GM13977 (cell line): ENCODE results near the gene GFRA4.

Experiments
- DNase-seq: peaks from one replicate; pipeline ENCODE4 v3.0.0; 2012; ENCODE audit warnings: low spot score
- in situ Hi-C: fragments of 300-500 bp; cut with MboI; formaldehyde crosslinking; loops from one replicate; pipeline ENCODE4 v1.12.0; 2022; ENCODE audit warnings: low sequenced_read_pairs, low pct_unique_long_range_greater_than_20kb, mixed read lengths, inconsistent platforms; ENCODE audit not compliant: unreplicated experiment
- TF ChIP-seq, protein P1 (sequence below): IDR thresholded peaks from 2 replicates; pipeline ENCODE4 v1.5.1; 2012; ENCODE audit warnings: mild to moderate bottlenecking, control low read depth; ENCODE audit not compliant: insufficient read depth; ENCODE audit errors: extremely low read depth, missing control alignments

GFRA4 gene, protein sequence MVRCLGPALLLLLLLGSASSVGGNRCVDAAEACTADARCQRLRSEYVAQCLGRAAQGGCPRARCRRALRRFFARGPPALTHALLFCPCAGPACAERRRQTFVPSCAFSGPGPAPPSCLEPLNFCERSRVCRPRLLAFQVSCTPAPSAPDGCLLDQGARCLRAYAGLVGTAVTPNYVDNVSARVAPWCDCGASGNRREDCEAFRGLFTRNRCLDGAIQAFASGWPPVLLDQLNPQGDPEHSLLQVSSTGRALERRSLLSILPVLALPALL

GRCh38 chr20:3663031-3663701 lies at the start of gene GFRA4:
TSS of gene GFRA4 (minus strand) at chr20:3663399. CDS start at chr20:3663399, 0 bp downstream.
- in situ Hi-C loops, result no loop called here
- TF ChIP-seq, protein P1, sequence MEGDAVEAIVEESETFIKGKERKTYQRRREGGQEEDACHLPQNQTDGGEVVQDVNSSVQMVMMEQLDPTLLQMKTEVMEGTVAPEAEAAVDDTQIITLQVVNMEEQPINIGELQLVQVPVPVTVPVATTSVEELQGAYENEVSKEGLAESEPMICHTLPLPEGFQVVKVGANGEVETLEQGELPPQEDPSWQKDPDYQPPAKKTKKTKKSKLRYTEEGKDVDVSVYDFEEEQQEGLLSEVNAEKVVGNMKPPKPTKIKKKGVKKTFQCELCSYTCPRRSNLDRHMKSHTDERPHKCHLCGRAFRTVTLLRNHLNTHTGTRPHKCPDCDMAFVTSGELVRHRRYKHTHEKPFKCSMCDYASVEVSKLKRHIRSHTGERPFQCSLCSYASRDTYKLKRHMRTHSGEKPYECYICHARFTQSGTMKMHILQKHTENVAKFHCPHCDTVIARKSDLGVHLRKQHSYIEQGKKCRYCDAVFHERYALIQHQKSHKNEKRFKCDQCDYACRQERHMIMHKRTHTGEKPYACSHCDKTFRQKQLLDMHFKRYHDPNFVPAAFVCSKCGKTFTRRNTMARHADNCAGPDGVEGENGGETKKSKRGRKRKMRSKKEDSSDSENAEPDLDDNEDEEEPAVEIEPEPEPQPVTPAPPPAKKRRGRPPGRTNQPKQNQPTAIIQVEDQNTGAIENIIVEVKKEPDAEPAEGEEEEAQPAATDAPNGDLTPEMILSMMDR, result no peak
- DNase-seq, result no peak

DNA sequence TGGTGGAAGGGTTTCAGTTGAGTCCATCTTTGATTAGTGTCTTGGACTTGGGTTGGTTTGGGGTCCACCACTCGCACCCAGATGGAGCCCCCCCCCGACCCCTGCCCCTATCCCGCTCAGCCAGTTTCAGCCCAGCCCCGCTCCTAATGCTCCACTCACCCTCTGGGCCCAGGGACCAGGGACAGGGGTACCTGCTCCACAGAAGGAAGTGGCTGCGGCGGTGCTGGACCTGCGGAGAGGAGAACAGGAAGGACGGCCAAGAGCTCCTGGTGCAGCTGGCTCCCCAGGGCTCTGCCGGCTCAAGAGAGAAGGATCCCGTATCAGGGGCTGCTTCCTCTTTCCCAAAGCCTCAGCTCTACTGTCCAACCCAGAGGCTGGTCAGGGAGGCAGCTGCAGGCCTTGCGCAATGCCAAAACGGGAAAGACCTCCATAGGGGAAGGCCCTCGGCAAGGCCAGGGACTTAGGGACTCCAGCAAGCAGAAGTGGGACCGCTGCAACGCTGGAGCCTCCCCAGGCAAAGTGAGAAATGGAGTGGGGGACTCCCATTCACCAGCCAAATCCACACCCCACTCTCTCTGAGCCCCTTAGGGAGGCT lies 49.2 kb upstream of the GFRA4 start, which contains the start of gene SIGLEC1:
SIGLEC1 (minus strand) TSS at position 322 of the 595 bp plus-strand sequence. CDS start 5,472 bp downstream, outside the sequence.
- DNase-seq, result no peak
- in situ Hi-C loops, result no loop called here

DNA sequence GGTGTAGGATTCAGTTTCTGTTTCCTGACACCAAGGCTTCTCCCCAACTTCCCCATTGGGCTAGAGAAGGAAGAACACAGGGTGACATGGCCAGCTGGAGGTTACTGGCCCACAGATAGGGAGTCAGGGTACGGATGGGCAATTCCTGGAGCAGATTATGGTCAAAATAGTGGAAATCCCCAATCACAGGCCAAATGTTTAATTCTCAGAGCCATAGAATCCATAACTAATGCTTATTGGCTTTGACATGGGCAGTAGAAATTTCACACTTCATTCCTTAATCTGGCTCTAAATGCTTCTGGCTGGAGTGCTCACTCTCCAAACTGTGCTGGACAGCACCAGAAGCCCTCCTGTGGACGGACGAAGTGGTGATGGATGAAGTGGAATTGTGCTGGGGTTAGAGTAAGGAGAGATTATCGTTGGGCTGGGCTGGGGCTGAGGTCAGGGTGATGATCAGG lies 48.3 kb upstream of the GFRA4 start:
- TF ChIP-seq, protein P1, result no peak
- DNase-seq, result no peak
- in situ Hi-C loops, result no loop called here

More for the DNA sequence above, 49.2 kb upstream of the GFRA4 start, which contains the start of gene SIGLEC1:
- TF ChIP-seq, protein P1, result no peak

DNA sequence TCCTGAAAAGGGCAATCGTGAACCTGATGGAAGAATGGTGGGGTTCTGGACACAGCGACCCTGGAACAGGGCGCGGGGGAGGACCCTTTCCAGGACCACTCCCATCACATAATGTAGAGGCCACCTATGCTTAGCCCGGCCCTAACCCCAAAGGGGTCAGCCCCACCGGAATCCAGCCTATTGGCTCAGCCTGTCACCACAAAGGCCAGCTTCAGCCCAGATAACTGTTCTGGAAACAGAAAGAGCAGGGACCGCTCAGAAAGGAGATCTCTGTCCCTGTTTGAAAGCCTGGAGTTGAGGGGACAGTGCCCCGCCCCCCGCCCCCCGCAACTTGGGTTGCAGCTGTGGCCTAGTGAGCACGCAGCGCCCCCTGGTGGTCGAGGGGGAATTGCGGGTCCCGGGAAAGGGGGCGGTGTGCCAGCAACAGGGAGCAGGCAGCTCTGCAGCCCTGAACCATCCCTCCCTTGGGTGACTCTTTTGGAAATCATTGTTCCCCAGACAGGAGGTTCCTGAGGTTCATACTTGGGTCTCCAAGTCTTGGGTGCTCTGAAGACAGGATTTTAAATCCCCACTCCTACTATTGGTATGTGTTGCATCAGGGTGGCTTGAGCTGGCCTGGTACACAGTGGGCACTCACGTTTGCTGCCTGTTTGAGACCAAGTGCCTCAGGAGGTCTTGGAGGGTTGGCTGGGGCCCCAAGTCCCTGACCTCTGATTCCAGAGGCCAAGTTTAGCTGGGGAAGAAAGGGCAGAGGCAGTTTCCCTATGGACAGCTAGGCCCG lies 47.7 kb upstream of the GFRA4 start:
- TF ChIP-seq, protein P1, result peak; percentile 96
- in situ Hi-C loops, result no loop called here
- DNase-seq, result peak; percentile 90

DNA sequence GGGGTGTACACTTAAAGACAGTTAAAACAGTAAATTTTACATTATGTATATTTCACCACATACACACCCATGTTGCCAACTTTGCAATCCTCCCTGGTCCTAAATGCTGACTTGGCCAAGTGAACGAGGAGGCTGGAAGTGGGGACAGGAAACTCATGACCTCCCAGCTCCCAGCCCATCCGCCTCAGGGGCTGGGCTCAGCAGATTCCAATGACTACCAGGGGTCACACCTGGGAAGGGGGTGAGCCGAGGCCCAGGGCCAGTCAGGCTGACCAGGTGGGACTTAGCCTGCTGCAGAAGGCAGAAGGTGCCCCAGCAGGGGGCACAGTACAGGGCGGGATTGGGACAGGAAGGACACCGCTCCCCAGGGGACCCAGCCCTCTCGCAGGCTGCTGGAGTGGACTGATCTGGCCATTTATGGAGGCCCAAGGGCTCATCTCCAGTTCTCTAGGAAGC lies 46.8 kb upstream of the GFRA4 start:
- no peak for DNase-seq
- TF ChIP-seq, protein P1, result no peak
- in situ Hi-C loops, result no loop called here

GRCh38 chr20:3707508-3707899 lies 44.3 kb upstream of the GFRA4 start:
- no peak for DNase-seq
- in situ Hi-C loops, result no loop called here
- TF ChIP-seq, protein P1, result no peak
